H9 (cell line): Measurements from ENCODE around the gene CDH23. TPM values are rescaled to one million over a fixed set of nuclear protein-coding genes. Genes with fewer than 3 reads are reported as not detected.

ENCODE experiments used
- DNase-seq: peaks from one replicate; pipeline ENCODE4 v3.0.0-alpha.2; 2017
- H2AFZ ChIP-seq: one replicate; pipeline ENCODE4 v1.6.1; 2013; ENCODE audit warnings: mild to moderate bottlenecking, low read length, control low read depth, moderate library complexity
- H2AK5ac ChIP-seq: 2 replicates; pipeline ENCODE4 v1.6.1; 2013; ENCODE audit warnings: low read length, control low read depth, mixed read lengths; ENCODE audit not compliant: insufficient read length
- H2BK120ac ChIP-seq: one replicate; pipeline ENCODE4 v1.6.1; 2013; ENCODE audit warnings: low read depth, mild to moderate bottlenecking, low read length, control low read depth, inconsistent platforms; ENCODE audit not compliant: poor library complexity, severe bottlenecking
- H2BK12ac ChIP-seq: 2 replicates; pipeline ENCODE4 v1.6.1; 2013; ENCODE audit warnings: low read length, control low read depth, mixed read lengths, low read depth; ENCODE audit not compliant: insufficient read length
- H2BK15ac ChIP-seq: 2 replicates; pipeline ENCODE4 v1.6.1; 2013; ENCODE audit warnings: low read depth, low read length, control low read depth
- H2BK20ac ChIP-seq: one replicate; pipeline ENCODE4 v1.6.1; 2013; ENCODE audit warnings: low read depth, mild to moderate bottlenecking, low read length, control low read depth, inconsistent platforms; ENCODE audit not compliant: poor library complexity, severe bottlenecking
- H2BK5ac ChIP-seq: 2 replicates; pipeline ENCODE4 v1.6.1; 2013; ENCODE audit warnings: low read length, control low read depth, mixed read lengths; ENCODE audit not compliant: insufficient read length
- H3K14ac ChIP-seq: 2 replicates; pipeline ENCODE4 v1.6.1; 2013; ENCODE audit warnings: low read length, control low read depth; ENCODE audit not compliant: insufficient read depth
- H3K18ac ChIP-seq: 2 replicates; pipeline ENCODE4 v1.6.1; 2013; ENCODE audit warnings: low read depth, mild to moderate bottlenecking, mixed read lengths, low read length, control low read depth; ENCODE audit not compliant: insufficient read length
- H3K23ac ChIP-seq: 2 replicates; pipeline ENCODE4 v1.6.1; 2013; ENCODE audit warnings: low read length, control low read depth, mixed read lengths, low read depth; ENCODE audit not compliant: insufficient read length
- H3K23me2 ChIP-seq: 2 replicates; pipeline ENCODE4 v1.6.1; 2013; ENCODE audit warnings: low read depth, mild to moderate bottlenecking, mixed read lengths, low read length, control low read depth; ENCODE audit not compliant: insufficient read length, poor library complexity, severe bottlenecking
- H3K27ac ChIP-seq: 2 replicates; pipeline ENCODE4 v1.5.1; 2013; ENCODE audit warnings: low read length, control low read depth, mixed read lengths, low read depth; ENCODE audit not compliant: insufficient read length
- H3K27me3 ChIP-seq: 2 replicates; pipeline ENCODE4 v1.6.1; 2013; ENCODE audit warnings: low read length, control low read depth, inconsistent platforms; ENCODE audit not compliant: insufficient read depth
- H3K4ac ChIP-seq: 2 replicates; pipeline ENCODE4 v1.6.1; 2013; ENCODE audit warnings: low read depth, mild to moderate bottlenecking, control low read depth, inconsistent platforms, low read length, moderate library complexity
- H3K4me1 ChIP-seq: 2 replicates; pipeline ENCODE4 v1.6.1; 2013; ENCODE audit warnings: low read length, control low read depth, inconsistent platforms; ENCODE audit not compliant: insufficient read depth
- H3K4me2 ChIP-seq: 2 replicates; pipeline ENCODE4 v1.6.1; 2013; ENCODE audit warnings: low read length, control low read depth, mixed read lengths; ENCODE audit not compliant: insufficient read length, insufficient read depth
- H3K56ac ChIP-seq: 2 replicates; pipeline ENCODE4 v1.6.1; 2013; ENCODE audit warnings: low read depth, mild to moderate bottlenecking, mixed read lengths, low read length, control low read depth; ENCODE audit not compliant: insufficient read length
- H3K79me1 ChIP-seq: 2 replicates; pipeline ENCODE4 v1.6.1; 2013; ENCODE audit warnings: low read depth, mild to moderate bottlenecking, moderate library complexity, low read length, control low read depth, inconsistent platforms; ENCODE audit not compliant: insufficient read depth, poor library complexity, severe bottlenecking
- H3K79me2 ChIP-seq: 2 replicates; pipeline ENCODE4 v1.6.1; 2013; ENCODE audit warnings: low read length, control low read depth, inconsistent platforms; ENCODE audit not compliant: insufficient read depth
- H3K9ac ChIP-seq: 2 replicates; pipeline ENCODE4 v1.6.1; 2013; ENCODE audit warnings: low read length, control low read depth, mixed read lengths; ENCODE audit not compliant: insufficient read length; ENCODE audit errors: extremely low read depth
- H3K9me3 ChIP-seq: one replicate; pipeline ENCODE4 v1.6.1; 2013; ENCODE audit warnings: low read depth, low read length, inconsistent platforms; ENCODE audit not compliant: control insufficient read depth
- H3T11ph ChIP-seq: one replicate; pipeline ENCODE4 v1.6.1; 2013; ENCODE audit warnings: mild to moderate bottlenecking, low read length, control low read depth, inconsistent platforms
- H4K20me1 ChIP-seq: one replicate; pipeline ENCODE4 v1.6.1; 2013; ENCODE audit not compliant: control insufficient read depth, insufficient read length, insufficient read depth
- H4K5ac ChIP-seq: 2 replicates; pipeline ENCODE4 v1.6.1; 2013; ENCODE audit warnings: low read depth, mild to moderate bottlenecking, mixed read lengths, low read length, control low read depth; ENCODE audit not compliant: insufficient read length
- H4K8ac ChIP-seq: replicated peaks from 2 replicates; pipeline ENCODE4 v1.6.1; 2013; ENCODE audit warnings: low read length, control low read depth, mixed read lengths, low read depth; ENCODE audit not compliant: insufficient read length
- H4K91ac ChIP-seq: 2 replicates; pipeline ENCODE4 v1.6.1; 2013; ENCODE audit warnings: low read depth, mild to moderate bottlenecking, moderate library complexity, mixed read lengths, low read length, control low read depth; ENCODE audit not compliant: insufficient read length
- H3K27ac Mint-ChIP-seq, 3 experiments: 2 replicates in 2 of 3; 3 replicates in 1 of 3; pipeline ENCODE4 v1.8.0; 2020 to 2021; ENCODE audit warnings: mixed read lengths in 3 of 3, mild to moderate bottlenecking in 1 of 3, moderate library complexity in 1 of 3
- H3K27me3 Mint-ChIP-seq: 2 replicates; pipeline ENCODE4 v1.8.0; 2021; ENCODE audit warnings: low read depth, mild to moderate bottlenecking, moderate library complexity, mixed read lengths
- H3K36me3 Mint-ChIP-seq, 3 experiments: 2 replicates in 2 of 3; 3 replicates in 1 of 3; pipeline ENCODE4 v1.8.0; 2020 to 2021; ENCODE audit warnings: low read depth in 3 of 3, mixed read lengths in 3 of 3; ENCODE audit not compliant: insufficient read depth in 1 of 3
- H3K4me1 Mint-ChIP-seq, 2 experiments: 2 replicates each; pipeline ENCODE4 v1.8.0; 2020; ENCODE audit warnings: mixed read lengths in 2 of 2
- H3K4me3 Mint-ChIP-seq, 2 experiments: 2 replicates in 1 of 2; 3 replicates in 1 of 2; pipeline ENCODE4 v1.8.0; 2020 to 2021; ENCODE audit warnings: mild to moderate bottlenecking in 2 of 2, mixed read lengths in 2 of 2, moderate library complexity in 1 of 2
- H3K9me3 Mint-ChIP-seq, 2 experiments: 2 replicates in 1 of 2; 3 replicates in 1 of 2; pipeline ENCODE4 v1.8.0; 2020; ENCODE audit warnings: mild to moderate bottlenecking in 2 of 2, mixed read lengths in 2 of 2, moderate library complexity in 1 of 2
- WGBS: extraction: QIAGEN DNeasy Blood & Tissue Kit; methylation state at CpG from one replicate; pipeline ENCODE4 v1.1.7; 2013; ENCODE audit warnings: missing lambda C conversion rate, low lambda C conversion rate, mixed read lengths; ENCODE audit not compliant: insufficient read length; ENCODE audit errors: extremely low coverage; 5-methylcytosine and 5-hydroxymethylcytosine counted together
- total RNA-seq: library from RNA; stranded (reverse); gene quantifications from 2 replicates; pipeline ENCODE4 v1.2.1, GENCODE V29; 2021
- TF ChIP-seq, protein P1 (sequence below): fragments of 200-600 bp; sonication (generic); conservative IDR thresholded peaks from 3 replicates; pipeline ENCODE4 v1.8.0; 2021; ENCODE audit warnings: antibody characterized with exemption, mild to moderate bottlenecking

CDH23 gene
- total RNA-seq, 1 experiment from 2014 or later = 2.1 TPM

DNA sequence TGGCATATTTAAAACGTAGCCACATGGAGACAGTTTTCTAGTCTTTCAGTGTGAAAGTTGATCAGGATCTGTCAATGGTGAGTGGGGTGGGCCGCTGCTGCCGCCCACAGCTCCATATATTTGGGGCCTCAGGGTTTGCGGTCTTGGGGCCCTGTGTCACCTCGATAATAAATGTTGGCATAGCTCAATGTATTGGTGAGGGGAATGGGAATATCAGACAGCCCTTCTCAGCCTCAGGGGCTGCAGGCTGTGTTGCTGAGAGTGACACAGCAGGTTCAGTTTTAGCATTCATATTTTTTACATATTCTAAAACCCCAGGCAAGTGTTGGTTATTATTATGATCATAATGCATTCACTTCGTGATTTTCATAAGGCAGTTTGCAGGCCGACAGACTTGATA is 5.3 kb downstream of the CDH23 start:
- no peak overlapping the region for H3K56ac ChIP-seq
- peaks cover 12 to 18% of the 10 kb centered on the region in 2 experiments for H3K4me1 Mint-ChIP-seq
- H3K27ac Mint-ChIP-seq = no peak overlapping the region
- no peak overlapping the region for H3K27ac ChIP-seq
- H4K5ac ChIP-seq = no peak overlapping the region
- no peak overlapping the region for H2BK5ac ChIP-seq
- no peak overlapping the region for H3K23ac ChIP-seq
- no peak overlapping the region for H4K91ac ChIP-seq
- no CpG with 5 or more reads among the region's 7 CpGs for WGBS
- no peaks in the 10 kb centered on the region for H3K9me3 ChIP-seq
- H3K4ac ChIP-seq = no peak overlapping the region
- H4K8ac ChIP-seq = no peak overlapping the region
- H2AFZ ChIP-seq = no peak overlapping the region
- H3K79me1 ChIP-seq = no peaks in the 10 kb centered on the region
- H3K14ac ChIP-seq = no peak overlapping the region
- H2BK15ac ChIP-seq = no peak overlapping the region
- no peak overlapping the region for H3K4me3 Mint-ChIP-seq
- H3K27me3 ChIP-seq = peaks cover 25% of the 10 kb centered on the region; the same call in 1 of the 2 replicates
- H2AK5ac ChIP-seq = no peak overlapping the region
- H3K23me2 ChIP-seq = peaks cover 6% of the 10 kb centered on the region
- no peak for DNase-seq
- no peak overlapping the region for H2BK12ac ChIP-seq
- no peaks in the 10 kb centered on the region; a peak in 1 of 5 replicates for H3K9me3 Mint-ChIP-seq
- H3K4me1 ChIP-seq = peaks cover 3% of the 10 kb centered on the region; the same call in 1 of the 2 replicates
- no peaks in the 10 kb centered on the region for H4K20me1 ChIP-seq
- H3K18ac ChIP-seq = no peak overlapping the region
- no peaks in the 10 kb centered on the region for H3K79me2 ChIP-seq
- H2BK120ac ChIP-seq = no peak overlapping the region
- H3K9ac ChIP-seq = no peak overlapping the region
- H3K4me2 ChIP-seq = no peak overlapping the region
- H3T11ph ChIP-seq = no peak overlapping the region
- H3K27me3 Mint-ChIP-seq = peaks cover 63% of the 10 kb centered on the region
- peaks cover 0 to 1% (median 0%) of the 10 kb centered on the region in 3 experiments; a peak in 1 of 7 replicates for H3K36me3 Mint-ChIP-seq
- TF ChIP-seq, protein P1, sequence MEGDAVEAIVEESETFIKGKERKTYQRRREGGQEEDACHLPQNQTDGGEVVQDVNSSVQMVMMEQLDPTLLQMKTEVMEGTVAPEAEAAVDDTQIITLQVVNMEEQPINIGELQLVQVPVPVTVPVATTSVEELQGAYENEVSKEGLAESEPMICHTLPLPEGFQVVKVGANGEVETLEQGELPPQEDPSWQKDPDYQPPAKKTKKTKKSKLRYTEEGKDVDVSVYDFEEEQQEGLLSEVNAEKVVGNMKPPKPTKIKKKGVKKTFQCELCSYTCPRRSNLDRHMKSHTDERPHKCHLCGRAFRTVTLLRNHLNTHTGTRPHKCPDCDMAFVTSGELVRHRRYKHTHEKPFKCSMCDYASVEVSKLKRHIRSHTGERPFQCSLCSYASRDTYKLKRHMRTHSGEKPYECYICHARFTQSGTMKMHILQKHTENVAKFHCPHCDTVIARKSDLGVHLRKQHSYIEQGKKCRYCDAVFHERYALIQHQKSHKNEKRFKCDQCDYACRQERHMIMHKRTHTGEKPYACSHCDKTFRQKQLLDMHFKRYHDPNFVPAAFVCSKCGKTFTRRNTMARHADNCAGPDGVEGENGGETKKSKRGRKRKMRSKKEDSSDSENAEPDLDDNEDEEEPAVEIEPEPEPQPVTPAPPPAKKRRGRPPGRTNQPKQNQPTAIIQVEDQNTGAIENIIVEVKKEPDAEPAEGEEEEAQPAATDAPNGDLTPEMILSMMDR = no peak
- H2BK20ac ChIP-seq = no peak overlapping the region
